NCI-H1105 treated with DMSO at 0.1 percent for 48 hours (cell line): ENCODE data around the gene KRT84.
A peak's percentile ranks its signal among the peaks of the same experiment; 100 is the strongest.
"Not testable (repeated sequence)": the region's sequence is repeated elsewhere in the genome, so short reads cannot be mapped to it uniquely, and the experiment has no call there.

Experiments
- DNase-seq: peaks from one replicate; lab custom pipeline; 2025; lab: John Stamatoyannopoulos, UW

Gene KRT84

GRCh38 chr12:52411815-52412214, 26.4 kb upstream of the KRT84 start:
- no peak for DNase-seq

DNA sequence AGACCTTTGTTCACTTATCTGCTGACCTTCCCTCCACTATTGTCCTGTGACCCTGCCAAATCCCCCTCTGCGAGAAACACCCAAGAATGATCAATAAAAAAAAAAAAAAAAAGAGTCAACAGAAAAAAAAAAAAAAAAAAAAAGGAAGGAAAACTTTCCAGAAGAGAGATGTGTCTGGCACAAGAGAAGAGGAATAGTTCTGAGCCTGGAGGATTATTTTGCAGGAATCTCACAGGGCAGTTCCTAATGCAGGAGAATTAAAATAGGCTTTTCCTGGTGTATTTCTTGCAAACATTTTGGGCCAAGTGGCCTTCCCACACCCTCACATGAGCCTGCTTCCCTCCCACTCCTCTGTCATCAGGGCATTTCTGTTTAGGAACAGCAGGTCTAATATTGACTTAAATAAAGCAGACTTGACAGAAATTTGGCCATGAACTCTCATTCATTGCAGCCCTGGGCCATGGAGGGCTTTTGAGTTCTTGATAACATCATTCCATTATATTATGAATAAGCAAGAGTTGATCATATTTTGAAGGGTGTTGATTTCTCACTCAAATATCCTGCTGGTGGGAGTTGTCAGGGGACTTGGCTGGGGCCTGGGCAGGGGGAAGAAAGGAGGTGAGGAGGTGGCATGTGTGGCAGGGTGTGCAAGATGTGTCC, 25.3 kb upstream of the KRT84 start:
- not testable (repeated sequence) for DNase-seq

GRCh38 chr12:52407918-52408317, 22.5 kb upstream of the KRT84 start:
- no peak for DNase-seq

- no peak for DNase-seq
Measured at GRCh38 chr12:52405922-52406385, 20.5 kb upstream of the KRT84 start, which contains the start of gene KRT82. Gene KRT82 (minus strand): TSS chr12:52406335. CDS start chr12:52406277, 58 bp downstream.

DNA sequence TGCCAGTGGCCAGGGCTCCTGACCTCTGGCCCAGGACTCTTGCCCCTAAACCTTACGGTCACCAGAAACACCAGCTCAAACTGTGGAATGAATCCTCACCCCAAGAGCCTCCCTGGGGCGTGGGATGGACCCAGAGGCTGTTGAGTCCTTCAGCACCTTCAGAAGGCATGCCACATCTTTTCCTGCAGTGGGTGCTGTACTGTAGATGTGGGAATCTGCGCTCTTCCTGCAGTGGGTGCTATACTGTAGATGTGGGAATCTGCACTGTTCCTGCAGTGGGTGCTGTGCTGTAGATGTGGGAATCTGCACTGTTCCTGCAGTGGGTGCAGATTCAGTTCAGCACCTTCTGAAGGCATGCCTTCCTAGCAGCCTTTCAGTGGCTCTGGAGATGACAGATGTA, 19.5 kb upstream of the KRT84 start:
- no peak for DNase-seq

- no peak for DNase-seq
Measured at GRCh38 chr12:52403561-52403960, 18.1 kb upstream of the KRT84 start.

DNA sequence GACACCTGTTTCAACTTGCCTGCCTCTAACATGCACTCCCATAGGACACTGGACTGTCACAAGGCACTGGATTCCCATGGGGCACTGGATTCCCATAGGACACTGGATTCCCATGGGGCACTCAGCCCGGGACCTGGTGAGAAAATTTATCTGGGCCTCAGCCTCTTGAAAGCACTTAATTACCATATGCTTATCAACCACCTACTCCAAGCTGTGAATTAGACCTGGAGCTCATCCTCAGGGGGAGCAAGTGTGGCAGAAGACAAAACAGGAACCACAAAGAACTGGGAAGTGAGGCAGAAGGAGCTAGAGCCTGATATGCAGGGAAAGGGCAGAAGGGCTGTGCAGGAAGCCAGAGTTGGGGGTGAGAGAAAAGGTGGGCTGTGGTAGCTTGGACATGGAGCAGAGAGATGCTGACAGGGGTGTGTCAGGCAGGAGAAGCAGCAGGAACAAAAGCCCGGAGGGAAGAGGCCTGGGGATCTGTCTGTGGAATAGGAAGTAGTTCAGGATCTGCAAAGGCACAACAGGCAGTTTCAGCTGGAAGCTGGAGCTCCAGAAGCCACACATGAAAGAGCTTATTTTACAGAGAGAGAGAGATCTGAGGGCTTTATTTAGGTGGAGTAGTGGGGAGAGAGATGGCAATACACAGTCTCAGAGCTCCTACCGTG, 17.6 kb upstream of the KRT84 start:
- DNase-seq = no peak

GRCh38 chr12:52402377-52402776, 16.9 kb upstream of the KRT84 start:
- DNase-seq = no peak

DNA sequence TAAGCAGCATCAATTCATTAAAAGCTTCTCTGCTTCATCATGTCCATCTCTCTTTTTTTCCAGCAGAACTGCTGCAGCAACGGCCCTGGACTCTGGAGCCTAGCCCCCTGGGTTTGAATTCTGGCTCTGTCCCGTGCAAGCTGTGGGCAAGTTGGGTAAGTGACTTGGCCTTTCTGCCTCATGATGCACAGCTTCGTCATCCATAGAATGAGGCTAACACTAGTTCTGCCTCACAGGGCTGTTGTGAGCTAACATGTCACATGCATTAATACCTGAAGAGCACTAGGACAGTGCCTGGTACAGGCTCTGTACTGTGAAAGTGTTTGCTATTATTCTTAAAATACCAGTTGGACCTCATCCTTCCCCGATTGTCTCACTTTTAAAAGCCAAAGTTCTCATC, 16.5 kb upstream of the KRT84 start:
- no peak for DNase-seq

DNA sequence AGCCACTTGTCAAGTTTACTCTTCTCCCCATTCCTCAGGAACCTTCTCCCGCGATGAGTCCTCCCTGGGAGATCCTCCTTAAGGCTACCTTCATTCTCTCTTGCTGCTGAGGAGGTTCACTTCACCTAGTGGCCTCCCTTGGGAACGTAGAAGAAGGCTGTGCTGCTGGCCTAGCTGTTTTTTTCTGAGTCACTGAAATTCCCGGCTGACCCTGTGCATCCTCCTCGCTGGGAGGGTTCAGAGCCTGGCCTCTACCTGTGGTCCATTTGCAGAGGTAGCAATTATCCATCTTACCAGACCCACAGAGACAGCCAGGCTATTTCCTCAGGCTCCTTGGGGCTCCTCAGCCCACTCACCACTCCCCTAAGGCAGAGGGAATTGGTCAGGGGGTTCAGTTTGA, 16.1 kb upstream of the KRT84 start:
- no peak for DNase-seq

DNA sequence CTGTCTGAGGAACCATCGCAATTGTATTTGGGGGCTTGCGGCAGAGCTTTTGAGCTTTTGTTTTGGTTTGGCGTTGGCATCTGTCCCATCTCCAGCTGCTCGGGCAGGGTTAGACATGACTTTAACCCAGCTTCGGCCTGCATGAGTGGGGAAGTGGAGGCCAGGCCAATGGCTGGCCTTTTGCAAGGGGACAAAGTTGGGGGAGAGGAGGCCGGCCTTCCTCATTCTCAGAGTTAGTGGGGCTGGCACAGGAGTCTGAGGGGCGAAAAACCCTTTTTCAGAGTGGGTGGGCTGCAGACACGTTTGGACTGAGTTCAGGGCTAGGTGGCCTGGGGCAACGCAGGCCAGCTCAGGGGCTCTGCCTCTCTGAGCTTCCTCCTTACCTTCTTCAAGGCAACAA, 15.5 kb upstream of the KRT84 start:
- DNase-seq = no peak

DNA sequence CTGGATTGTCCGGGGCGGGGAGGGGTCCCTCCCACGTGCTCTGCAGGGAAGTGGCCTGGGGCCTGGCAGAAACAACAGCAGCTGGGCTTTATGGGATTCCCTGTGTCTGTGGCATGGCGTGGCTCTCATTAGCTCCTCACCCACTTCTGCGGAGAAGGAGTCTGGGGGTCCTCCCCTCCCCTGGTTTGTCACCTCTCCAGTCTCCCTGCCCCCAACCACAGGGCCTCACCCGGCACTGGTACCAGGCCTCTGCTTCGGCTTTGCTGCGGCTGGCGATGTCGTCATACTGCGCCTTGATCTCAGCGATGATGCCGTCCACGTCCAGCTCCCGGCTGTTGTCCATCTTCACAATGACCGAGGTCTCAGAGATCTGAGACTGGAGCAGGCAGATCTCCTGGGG, 14.3 kb upstream of the KRT84 start:
- no peak for DNase-seq

DNA sequence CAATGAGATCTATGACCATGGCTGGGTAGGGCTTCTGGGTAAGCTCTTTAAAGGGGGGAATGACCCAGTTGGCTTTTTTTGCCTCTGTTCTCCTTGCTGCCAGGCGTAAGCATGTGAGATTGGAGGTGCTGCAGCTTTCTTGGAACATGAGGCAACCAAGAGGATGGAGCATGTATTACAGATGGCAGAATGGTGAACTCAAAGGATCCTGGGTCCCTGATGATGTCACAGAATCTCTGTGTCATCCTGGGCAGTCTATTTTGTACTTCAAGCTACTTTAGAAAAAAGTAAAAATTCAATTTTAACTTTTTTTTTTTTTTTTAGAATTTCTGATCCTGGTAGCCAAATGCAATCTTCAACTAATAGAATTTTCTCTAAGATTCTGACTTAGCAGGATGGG, 12.7 kb upstream of the KRT84 start:
- no peak for DNase-seq

DNA sequence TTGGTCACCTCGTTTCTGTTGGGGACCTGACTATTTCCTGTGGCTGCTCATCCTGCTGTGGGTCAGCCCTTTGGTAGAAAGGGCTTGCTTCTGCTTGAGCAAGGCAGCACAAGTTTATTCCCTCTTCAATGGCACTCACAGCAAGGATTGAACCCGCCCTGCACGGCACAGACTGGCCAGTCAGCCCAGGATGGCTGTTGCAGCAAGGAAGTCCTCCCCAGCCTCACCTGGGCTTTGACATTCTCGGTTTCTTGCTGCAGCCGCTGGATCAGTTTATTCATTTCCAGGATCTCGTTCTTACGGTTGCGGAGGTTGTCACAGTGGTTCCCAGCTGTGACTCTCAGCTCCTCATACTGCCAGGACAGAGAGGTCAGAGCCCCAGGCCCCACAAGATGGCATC, 11.2 kb upstream of the KRT84 start:
- no peak for DNase-seq

GRCh38 chr12:52395761-52396434, 10.4 kb upstream of the KRT84 start:
- DNase-seq = no peak

GRCh38 chr12:52394836-52395405, 9.5 kb upstream of the KRT84 start:
- DNase-seq = no peak

DNA sequence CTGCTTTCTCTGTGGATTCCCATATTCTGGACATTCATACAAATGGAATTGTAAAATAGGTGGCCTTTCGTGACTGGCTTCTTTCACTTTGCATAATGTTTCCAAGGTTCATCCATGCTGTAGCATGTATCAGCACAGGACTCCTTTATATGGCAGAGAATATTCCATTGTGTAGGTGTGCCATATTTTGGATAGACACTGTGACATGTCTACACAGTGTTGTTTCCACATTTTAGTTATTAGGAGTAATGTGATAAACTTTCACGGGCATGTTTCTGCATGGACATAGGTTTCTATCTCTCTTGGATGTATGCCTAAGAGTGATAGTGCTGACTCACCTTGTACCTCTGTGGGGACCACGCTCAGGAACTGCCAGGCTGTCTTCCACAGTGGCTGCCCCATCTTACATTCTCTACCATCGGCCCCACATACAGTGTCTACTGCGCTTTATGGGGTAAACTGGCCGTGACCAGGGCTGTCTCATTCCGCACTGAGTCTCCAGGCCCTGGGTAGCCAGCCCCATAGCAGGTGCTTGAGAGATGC, 7.1 kb upstream of the KRT84 start:
- DNase-seq = no peak

DNA sequence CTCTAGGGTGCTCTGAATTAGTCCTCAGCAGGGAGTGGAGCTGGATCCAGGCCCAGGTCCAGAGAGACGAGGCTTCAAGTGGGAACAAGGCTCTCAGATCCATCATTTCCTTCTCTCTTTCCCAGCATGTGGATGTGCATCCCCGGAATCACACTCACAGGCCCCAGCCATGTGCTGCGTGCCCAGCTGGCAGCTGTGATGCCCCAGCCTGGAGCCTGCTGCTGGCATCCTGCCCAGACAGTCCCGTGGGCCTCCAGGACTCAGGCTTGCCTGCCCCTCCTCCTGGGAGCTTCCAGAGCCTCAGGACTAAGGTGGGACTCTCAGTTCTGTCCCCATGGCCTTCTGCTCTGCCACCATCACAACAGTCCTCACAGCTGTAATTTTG, 6.2 kb upstream of the KRT84 start:
- DNase-seq = peak; percentile 76

DNA sequence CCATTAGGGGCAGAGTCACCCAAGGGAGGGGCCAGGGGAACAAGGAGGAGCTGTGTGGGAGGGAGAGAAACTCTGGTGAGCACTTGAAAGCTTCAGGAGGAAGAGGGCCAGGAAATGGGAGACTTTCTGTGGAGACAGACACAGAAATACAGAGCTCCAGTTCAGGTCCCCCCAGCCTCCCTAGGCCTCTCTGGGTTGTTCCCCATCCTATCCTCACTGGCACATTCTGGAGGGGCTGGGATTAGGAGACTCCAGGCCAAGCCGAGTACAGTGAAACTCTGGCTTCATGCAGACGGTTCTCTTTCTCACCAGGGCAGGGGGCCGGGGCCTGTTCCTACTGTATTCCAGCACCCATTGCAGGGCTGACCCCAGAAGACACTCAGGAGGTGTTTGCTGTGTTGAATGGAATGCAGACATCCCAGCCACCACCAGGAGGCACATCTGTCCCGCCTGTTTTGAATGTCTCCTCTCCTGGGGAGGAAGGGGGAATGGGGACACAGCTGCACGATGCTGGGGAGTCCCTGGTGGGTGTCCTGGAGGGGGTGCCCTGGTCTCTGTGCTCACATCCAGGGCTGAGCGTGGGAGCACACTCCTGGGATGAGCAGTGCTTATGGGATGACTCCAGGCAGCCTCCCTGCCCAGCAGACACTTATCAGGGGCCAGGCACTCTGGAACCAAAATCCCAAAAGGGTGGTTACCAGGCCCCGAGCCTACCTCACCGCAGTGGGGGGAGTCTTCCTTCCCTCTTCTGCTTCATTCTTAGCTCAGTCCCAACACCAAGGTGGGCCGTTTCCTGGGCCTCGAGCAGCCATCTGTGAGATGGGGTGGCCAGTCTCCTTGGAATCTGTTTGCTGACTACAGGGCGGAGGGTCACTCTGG, 5.5 kb upstream of the KRT84 start:
- no peak for DNase-seq

DNA sequence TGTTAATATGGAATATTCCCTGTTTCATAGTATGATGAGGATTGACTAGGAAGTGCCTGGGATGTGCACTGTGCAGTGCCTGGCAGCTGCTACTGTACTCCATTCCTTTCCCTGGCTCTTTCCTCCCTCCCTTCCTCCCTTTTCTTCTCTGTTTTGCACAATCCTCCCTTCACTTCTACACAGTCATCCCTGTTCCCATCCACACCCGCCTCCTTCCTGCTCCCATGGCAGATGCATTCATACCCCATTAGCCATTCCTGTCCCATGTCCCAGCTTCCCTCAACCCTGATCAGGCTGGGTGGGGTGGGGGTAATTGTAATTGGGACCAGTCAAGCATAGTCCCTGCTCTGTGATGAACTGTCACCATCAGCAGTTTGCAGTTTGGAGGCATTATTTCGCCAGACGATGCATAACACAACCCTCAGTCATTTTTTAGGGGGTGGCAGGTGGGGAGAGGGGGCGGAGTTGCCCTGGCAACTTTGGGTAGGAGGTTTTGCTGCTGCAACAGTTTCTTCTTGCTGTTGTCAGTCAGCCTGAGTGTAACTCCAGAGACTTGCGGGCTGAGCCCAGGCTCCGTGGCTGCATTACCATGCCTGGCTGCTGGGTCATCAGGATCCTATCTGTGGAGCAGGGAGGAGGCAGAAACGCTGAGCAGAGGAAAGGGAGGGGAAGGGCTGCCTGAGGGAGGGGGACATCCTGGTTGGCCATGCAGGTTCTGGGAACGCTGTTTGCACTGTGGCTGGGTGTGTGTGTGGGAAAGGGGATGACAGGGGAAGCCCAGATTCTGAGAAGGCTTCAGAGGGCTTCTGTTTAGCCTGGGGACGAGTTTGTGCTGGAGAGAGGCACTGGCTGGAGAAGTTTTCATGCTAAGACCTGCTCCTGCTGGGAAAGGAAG, 4.1 kb upstream of the KRT84 start:
- DNase-seq = no peak

DNA sequence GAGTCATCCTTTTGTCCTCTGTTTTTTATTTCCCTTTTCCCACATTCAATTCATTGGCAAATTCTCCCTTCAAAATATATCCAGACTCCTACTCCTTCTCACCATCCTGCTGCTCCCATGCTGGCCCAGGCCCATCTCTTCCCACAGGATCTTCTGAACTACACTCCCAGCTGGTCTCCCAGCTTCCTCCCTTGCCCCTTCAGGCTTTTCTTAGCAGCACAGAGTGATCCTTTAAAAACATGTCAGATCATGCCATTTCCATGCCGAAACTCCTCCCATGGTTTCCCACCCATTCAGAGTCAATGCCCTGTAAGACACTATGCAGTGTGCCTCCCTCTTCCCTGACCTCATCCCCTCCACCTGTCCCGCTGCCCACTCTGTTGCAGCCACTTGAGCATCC, 2.4 kb upstream of the KRT84 start:
- DNase-seq = no peak
